Nephron (organoid): ENCODE measurements around the gene TIMM10.
A peak's percentile ranks its signal among the peaks of the same experiment; 100 is the strongest.

Experiments
- H3K27ac Mint-ChIP-seq, 3 experiments: 2 replicates each; pipeline ENCODE4 v1.8.0; 2020; ENCODE audit warnings: mixed read lengths in 3 of 3, mild to moderate bottlenecking in 2 of 3, moderate library complexity in 1 of 3
- H3K27me3 Mint-ChIP-seq: 2 replicates; pipeline ENCODE4 v1.8.0; 2021; ENCODE audit warnings: low read depth, mild to moderate bottlenecking, moderate library complexity, mixed read lengths
- H3K36me3 Mint-ChIP-seq: 2 replicates; pipeline ENCODE4 v1.8.0; 2020; ENCODE audit warnings: low read depth, mixed read lengths
- H3K4me1 Mint-ChIP-seq: 2 replicates; pipeline ENCODE4 v1.8.0; 2020; ENCODE audit warnings: mixed read lengths
- H3K4me3 Mint-ChIP-seq, 3 experiments: 2 replicates each; pipeline ENCODE4 v1.8.0; 2020; ENCODE audit warnings: mild to moderate bottlenecking in 3 of 3, mixed read lengths in 3 of 3, moderate library complexity in 2 of 3
- H3K9me3 Mint-ChIP-seq: 2 replicates; pipeline ENCODE4 v1.8.0; 2020; ENCODE audit warnings: mixed read lengths
- TF ChIP-seq, protein P1 (sequence below), 3 experiments: fragments of 200-600 bp; sonication (generic); IDR thresholded peaks; one replicate each; pipeline ENCODE4 v1.5.0; 2021; ENCODE audit warnings: antibody characterized with exemption in 3 of 3; ENCODE audit not compliant: unreplicated experiment in 3 of 3

TIMM10 gene

DNA sequence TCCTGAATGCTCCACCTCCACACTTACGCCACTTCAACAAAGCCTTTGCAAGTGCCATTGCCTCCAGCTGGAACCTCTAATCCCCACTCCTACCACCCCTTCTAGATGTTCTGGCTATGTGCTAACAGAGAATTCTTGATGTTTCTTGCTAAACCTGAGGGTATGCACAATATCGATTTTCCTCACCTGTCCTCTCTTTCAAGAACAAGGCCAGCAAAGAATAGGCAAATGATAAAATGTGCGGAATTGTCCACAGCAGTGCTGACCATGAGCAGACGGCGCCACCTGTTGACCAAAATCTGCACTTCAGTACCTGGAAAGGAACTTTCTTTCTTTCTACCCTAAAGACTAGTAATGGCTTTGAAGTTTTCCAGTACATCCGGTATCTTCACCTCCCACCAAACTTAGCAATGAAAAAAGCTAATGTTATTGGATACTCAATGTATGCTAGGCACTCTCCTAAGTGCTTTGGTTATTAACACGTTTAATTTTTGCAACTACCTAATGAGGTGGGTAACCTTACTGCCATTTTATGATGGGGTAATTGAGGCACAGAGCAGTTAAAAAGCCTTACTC is 3.4 kb downstream of the TIMM10 start:
- TF ChIP-seq, protein P1, sequence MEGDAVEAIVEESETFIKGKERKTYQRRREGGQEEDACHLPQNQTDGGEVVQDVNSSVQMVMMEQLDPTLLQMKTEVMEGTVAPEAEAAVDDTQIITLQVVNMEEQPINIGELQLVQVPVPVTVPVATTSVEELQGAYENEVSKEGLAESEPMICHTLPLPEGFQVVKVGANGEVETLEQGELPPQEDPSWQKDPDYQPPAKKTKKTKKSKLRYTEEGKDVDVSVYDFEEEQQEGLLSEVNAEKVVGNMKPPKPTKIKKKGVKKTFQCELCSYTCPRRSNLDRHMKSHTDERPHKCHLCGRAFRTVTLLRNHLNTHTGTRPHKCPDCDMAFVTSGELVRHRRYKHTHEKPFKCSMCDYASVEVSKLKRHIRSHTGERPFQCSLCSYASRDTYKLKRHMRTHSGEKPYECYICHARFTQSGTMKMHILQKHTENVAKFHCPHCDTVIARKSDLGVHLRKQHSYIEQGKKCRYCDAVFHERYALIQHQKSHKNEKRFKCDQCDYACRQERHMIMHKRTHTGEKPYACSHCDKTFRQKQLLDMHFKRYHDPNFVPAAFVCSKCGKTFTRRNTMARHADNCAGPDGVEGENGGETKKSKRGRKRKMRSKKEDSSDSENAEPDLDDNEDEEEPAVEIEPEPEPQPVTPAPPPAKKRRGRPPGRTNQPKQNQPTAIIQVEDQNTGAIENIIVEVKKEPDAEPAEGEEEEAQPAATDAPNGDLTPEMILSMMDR (IDR thresholded peaks at IDR 0.05; ENCODE audit: unreplicated experiment in 3 of 3): peak; percentile 90 to 95 (median 92)
- H3K4me3 Mint-ChIP-seq: peak overlapping the region in 2 of 3 experiments; percentile 11 to 16
- peaks cover 15% of the 10 kb centered on the region for H3K4me1 Mint-ChIP-seq
- H3K27me3 Mint-ChIP-seq: no peaks in the 10 kb centered on the region
- H3K9me3 Mint-ChIP-seq: no peaks in the 10 kb centered on the region
- H3K27ac Mint-ChIP-seq: peak overlapping the region in 1 of 3 experiments; percentile 12
- peaks cover 4% of the 10 kb centered on the region for H3K36me3 Mint-ChIP-seq

GRCh38 chr11:57523419-57523818 is 7.1 kb downstream of the TIMM10 start:
- peaks cover 4% of the 10 kb centered on the region for H3K36me3 Mint-ChIP-seq
- H3K27me3 Mint-ChIP-seq: peaks cover 4% of the 10 kb centered on the region
- TF ChIP-seq, protein P1 (IDR thresholded peaks at IDR 0.05; ENCODE audit: unreplicated experiment in 3 of 3): no peak
- H3K4me1 Mint-ChIP-seq: peaks cover 6% of the 10 kb centered on the region
- no peaks in the 10 kb centered on the region for H3K9me3 Mint-ChIP-seq
- no peak overlapping the region for H3K27ac Mint-ChIP-seq
- H3K4me3 Mint-ChIP-seq: no peak overlapping the region

GRCh38 chr11:57521116-57521515 is 9.4 kb downstream of the TIMM10 start:
- no peak overlapping the region for H3K4me3 Mint-ChIP-seq
- no peak overlapping the region for H3K27ac Mint-ChIP-seq
- H3K27me3 Mint-ChIP-seq: peaks cover 15% of the 10 kb centered on the region
- peaks cover 2% of the 10 kb centered on the region for H3K9me3 Mint-ChIP-seq
- TF ChIP-seq, protein P1 (IDR thresholded peaks at IDR 0.05; ENCODE audit: unreplicated experiment in 3 of 3): no peak
- H3K4me1 Mint-ChIP-seq: no peaks in the 10 kb centered on the region
- peaks cover 4% of the 10 kb centered on the region for H3K36me3 Mint-ChIP-seq

GRCh38 chr11:57516061-57516443 is 14.5 kb downstream of the TIMM10 start:
- TF ChIP-seq, protein P1 (IDR thresholded peaks at IDR 0.05; ENCODE audit: unreplicated experiment in 3 of 3): no peak
- Mint-ChIP-seq H3K9me3 (peaks cover 2% of the 10 kb centered on the region), H3K27me3 (peaks cover 31% of the 10 kb centered on the region), H3K36me3 (no peaks in the 10 kb centered on the region), H3K4me3 (peak overlapping the region; percentile 90 to 96 (median 93)), H3K4me1 (no peaks in the 10 kb centered on the region), H3K27ac (peak overlapping the region in 1 of 3 experiments; percentile 14)

GRCh38 chr11:57515332-57516060 is 15.1 kb downstream of the TIMM10 start, which contains the start of gene SLC43A1:
Gene SLC43A1 (minus strand): TSS chr11:57515702. CDS start chr11:57514111, 1,591 bp downstream.
- peak within 1 kb of the TSS in 2 of 3 experiments; percentile 53 to 83 for H3K27ac Mint-ChIP-seq
- H3K9me3 Mint-ChIP-seq: peaks cover 2% of the 10 kb centered on the region
- H3K4me1 Mint-ChIP-seq: no peaks in the 10 kb centered on the region
- peak within 1 kb of the TSS; percentile 96 to 97 (median 96) for H3K4me3 Mint-ChIP-seq
- peaks cover 31% of the 10 kb centered on the region for H3K27me3 Mint-ChIP-seq
- TF ChIP-seq, protein P1 (IDR thresholded peaks at IDR 0.05; ENCODE audit: unreplicated experiment in 3 of 3): no peak
- H3K36me3 Mint-ChIP-seq: no peaks in the 10 kb centered on the region
